OCI-LY3 (cell line): Measurements from ENCODE around the gene INHBB.

Source experiments
- EZH2phosphoT487 ChIP-seq: fragments of 200-600 bp; shearing (Covaris generic); IDR thresholded peaks from 2 replicates; pipeline ENCODE4 v1.6.1; 2018; ENCODE audit warnings: antibody characterized with exemption, mixed run types, low read depth
- TF ChIP-seq, protein P1 (sequence below): fragments of 200-600, 300-600 bp; sonication (generic); IDR thresholded peaks from 2 replicates; pipeline ENCODE4 v1.5.1; 2014; ENCODE audit warnings: antibody characterized with exemption, low read length, low read depth

GRCh38 chr2:120396013-120396860 lies 50.3 kb downstream of the INHBB start:
- TF ChIP-seq EZH2phosphoT487 = no peak
- TF ChIP-seq, protein P1, sequence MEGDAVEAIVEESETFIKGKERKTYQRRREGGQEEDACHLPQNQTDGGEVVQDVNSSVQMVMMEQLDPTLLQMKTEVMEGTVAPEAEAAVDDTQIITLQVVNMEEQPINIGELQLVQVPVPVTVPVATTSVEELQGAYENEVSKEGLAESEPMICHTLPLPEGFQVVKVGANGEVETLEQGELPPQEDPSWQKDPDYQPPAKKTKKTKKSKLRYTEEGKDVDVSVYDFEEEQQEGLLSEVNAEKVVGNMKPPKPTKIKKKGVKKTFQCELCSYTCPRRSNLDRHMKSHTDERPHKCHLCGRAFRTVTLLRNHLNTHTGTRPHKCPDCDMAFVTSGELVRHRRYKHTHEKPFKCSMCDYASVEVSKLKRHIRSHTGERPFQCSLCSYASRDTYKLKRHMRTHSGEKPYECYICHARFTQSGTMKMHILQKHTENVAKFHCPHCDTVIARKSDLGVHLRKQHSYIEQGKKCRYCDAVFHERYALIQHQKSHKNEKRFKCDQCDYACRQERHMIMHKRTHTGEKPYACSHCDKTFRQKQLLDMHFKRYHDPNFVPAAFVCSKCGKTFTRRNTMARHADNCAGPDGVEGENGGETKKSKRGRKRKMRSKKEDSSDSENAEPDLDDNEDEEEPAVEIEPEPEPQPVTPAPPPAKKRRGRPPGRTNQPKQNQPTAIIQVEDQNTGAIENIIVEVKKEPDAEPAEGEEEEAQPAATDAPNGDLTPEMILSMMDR = no peak
